ENCODE results near the gene CDCA3.
A peak's percentile ranks its signal among the peaks of the same experiment; 100 is the strongest.

The CDCA3 gene

GRCh38 chr12:6863033-6863432 is 11.9 kb upstream of the CDCA3 start:
- Histone ChIP-seq H3K27me3 (replicated peaks; ENCODE audit: control insufficient read depth, insufficient read depth, low read length) (no peaks in the 10 kb centered on the region), H3K4me1 (ENCODE audit: control insufficient read depth, insufficient read depth, low read length) (peaks cover 8% of the 10 kb centered on the region), H3K4me3 (ENCODE audit: low read length) (no peak overlapping the region), H3K9ac (ENCODE audit: low read length) (no peak overlapping the region), H3K36me3 (ENCODE audit: control insufficient read depth, insufficient read depth, low read length, severe bottlenecking) (peaks cover 78% of the 10 kb centered on the region), H3K9me3 (ENCODE audit: control insufficient read depth, low read length) (no peaks in the 10 kb centered on the region)
- DNase-seq (ENCODE audit: low read depth): no peak

GRCh38 chr12:6861391-6861790 is 10.3 kb upstream of the CDCA3 start:
- Histone ChIP-seq H3K27me3 (replicated peaks; ENCODE audit: control insufficient read depth, insufficient read depth, low read length) (no peaks in the 10 kb centered on the region), H3K4me3 (ENCODE audit: low read length) (no peak overlapping the region), H3K9me3 (ENCODE audit: control insufficient read depth, low read length) (no peaks in the 10 kb centered on the region), H3K9ac (ENCODE audit: low read length) (no peak overlapping the region), H3K4me1 (ENCODE audit: control insufficient read depth, insufficient read depth, low read length) (peaks cover 2% of the 10 kb centered on the region), H3K36me3 (ENCODE audit: control insufficient read depth, insufficient read depth, low read length, severe bottlenecking) (peaks cover 94% of the 10 kb centered on the region)
- no peak for DNase-seq (ENCODE audit: low read depth)

GRCh38 chr12:6860942-6861341 is 9.9 kb upstream of the CDCA3 start:
- Histone ChIP-seq H3K9me3 (ENCODE audit: control insufficient read depth, low read length) (no peaks in the 10 kb centered on the region), H3K36me3 (ENCODE audit: control insufficient read depth, insufficient read depth, low read length, severe bottlenecking) (peaks cover 97% of the 10 kb centered on the region), H3K4me1 (ENCODE audit: control insufficient read depth, insufficient read depth, low read length) (no peaks in the 10 kb centered on the region), H3K4me3 (ENCODE audit: low read length) (no peak overlapping the region), H3K9ac (ENCODE audit: low read length) (no peak overlapping the region), H3K27me3 (replicated peaks; ENCODE audit: control insufficient read depth, insufficient read depth, low read length) (no peaks in the 10 kb centered on the region)
- no peak for DNase-seq (ENCODE audit: low read depth)

DNA sequence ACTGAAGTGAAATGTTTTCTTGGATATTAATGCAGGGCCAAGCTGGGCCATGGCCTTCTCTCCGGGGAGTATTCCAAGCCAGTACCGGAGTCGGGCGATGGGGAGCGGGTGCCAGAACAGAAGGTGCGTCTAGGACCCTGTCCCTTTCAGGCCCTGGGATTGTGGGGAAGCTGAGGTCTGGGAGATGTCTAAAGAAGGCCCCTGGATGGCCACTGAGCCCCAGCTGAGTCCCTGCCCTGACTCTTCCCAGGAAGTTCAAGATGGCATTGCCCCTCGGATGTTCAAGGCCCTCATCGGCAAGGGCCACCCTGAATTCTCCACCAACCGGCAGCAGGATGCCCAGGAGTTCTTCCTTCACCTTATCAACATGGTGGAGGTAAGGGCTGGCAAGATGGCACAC is 9.0 kb upstream of the CDCA3 start:
- Histone ChIP-seq H3K9ac (ENCODE audit: low read length) (no peak overlapping the region), H3K4me1 (ENCODE audit: control insufficient read depth, insufficient read depth, low read length) (no peaks in the 10 kb centered on the region), H3K27me3 (replicated peaks; ENCODE audit: control insufficient read depth, insufficient read depth, low read length) (no peaks in the 10 kb centered on the region), H3K36me3 (ENCODE audit: control insufficient read depth, insufficient read depth, low read length, severe bottlenecking) (peaks cover 94% of the 10 kb centered on the region), H3K9me3 (ENCODE audit: control insufficient read depth, low read length) (no peaks in the 10 kb centered on the region), H3K4me3 (ENCODE audit: low read length) (no peak overlapping the region)
- no peak for DNase-seq (ENCODE audit: low read depth)

- Histone ChIP-seq H3K36me3 (ENCODE audit: control insufficient read depth, insufficient read depth, low read length, severe bottlenecking) (peaks cover 82% of the 10 kb centered on the region), H3K27me3 (replicated peaks; ENCODE audit: control insufficient read depth, insufficient read depth, low read length) (no peaks in the 10 kb centered on the region), H3K9ac (ENCODE audit: low read length) (no peak overlapping the region), H3K4me1 (ENCODE audit: control insufficient read depth, insufficient read depth, low read length) (peaks cover 8% of the 10 kb centered on the region), H3K9me3 (ENCODE audit: control insufficient read depth, low read length) (no peaks in the 10 kb centered on the region), H3K4me3 (ENCODE audit: low read length) (no peak overlapping the region)
- DNase-seq (ENCODE audit: low read depth): no peak
These were observed 7.7 kb upstream of the CDCA3 start for GRCh38 chr12:6858799-6859198.

DNA sequence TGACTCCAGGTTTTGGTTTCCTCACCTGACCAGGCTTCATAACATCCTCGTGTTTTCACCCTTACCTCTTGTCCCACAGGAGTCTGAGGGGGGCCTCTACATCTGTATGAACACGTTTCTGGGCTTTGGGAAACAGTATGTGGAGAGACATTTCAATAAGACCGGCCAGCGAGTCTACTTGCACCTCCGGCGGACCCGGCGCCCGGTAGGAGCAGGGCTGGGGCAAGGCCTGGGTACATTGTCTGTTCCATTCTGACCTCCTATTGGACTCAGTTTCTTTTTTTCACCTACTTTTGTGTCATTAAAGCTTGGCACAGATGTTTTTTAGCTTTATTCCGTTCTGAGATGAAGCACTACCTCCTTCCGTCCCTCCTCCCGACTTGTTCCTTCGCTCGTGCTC is 4.2 kb upstream of the CDCA3 start:
- Histone ChIP-seq H3K27me3 (replicated peaks; ENCODE audit: control insufficient read depth, insufficient read depth, low read length) (no peaks in the 10 kb centered on the region), H3K4me3 (ENCODE audit: low read length) (no peak overlapping the region), H3K36me3 (ENCODE audit: control insufficient read depth, insufficient read depth, low read length, severe bottlenecking) (peaks cover 47% of the 10 kb centered on the region), H3K4me1 (ENCODE audit: control insufficient read depth, insufficient read depth, low read length) (peaks cover 22% of the 10 kb centered on the region), H3K9me3 (ENCODE audit: control insufficient read depth, low read length) (no peaks in the 10 kb centered on the region), H3K9ac (ENCODE audit: low read length) (no peak overlapping the region)
- DNase-seq (ENCODE audit: low read depth): no peak

DNA sequence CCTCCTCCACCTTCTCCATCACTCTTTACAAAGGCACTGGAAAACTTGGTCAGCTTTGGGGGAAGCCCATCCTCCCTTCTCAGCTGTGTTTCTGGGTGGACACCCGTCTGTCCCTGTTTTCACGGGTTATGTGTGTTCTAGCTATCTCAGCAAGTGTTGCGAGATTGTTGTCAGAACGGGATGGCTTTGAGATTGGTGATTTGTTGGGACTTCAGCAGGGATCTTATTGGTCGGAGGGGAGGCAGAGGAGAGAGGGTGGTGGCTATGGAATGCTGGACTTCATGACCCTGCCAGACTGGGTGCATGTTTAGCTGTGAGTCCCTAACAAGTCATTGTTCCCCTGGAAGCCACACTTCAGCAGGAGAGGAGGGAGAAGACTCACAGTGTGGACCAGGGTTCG is 3.0 kb upstream of the CDCA3 start:
- peak overlapping the region; percentile 85 for H3K9ac ChIP-seq (ENCODE audit: low read length)
- no peak for DNase-seq (ENCODE audit: low read depth)
- H3K4me1 ChIP-seq (ENCODE audit: control insufficient read depth, insufficient read depth, low read length): peaks cover 22% of the 10 kb centered on the region
- peak overlapping the region; percentile 84 for H3K4me3 ChIP-seq (ENCODE audit: low read length)
- H3K36me3 ChIP-seq (ENCODE audit: control insufficient read depth, insufficient read depth, low read length, severe bottlenecking): peaks cover 35% of the 10 kb centered on the region
- H3K9me3 ChIP-seq (ENCODE audit: control insufficient read depth, low read length): no peaks in the 10 kb centered on the region
- H3K27me3 ChIP-seq (replicated peaks; ENCODE audit: control insufficient read depth, insufficient read depth, low read length): no peaks in the 10 kb centered on the region

DNA sequence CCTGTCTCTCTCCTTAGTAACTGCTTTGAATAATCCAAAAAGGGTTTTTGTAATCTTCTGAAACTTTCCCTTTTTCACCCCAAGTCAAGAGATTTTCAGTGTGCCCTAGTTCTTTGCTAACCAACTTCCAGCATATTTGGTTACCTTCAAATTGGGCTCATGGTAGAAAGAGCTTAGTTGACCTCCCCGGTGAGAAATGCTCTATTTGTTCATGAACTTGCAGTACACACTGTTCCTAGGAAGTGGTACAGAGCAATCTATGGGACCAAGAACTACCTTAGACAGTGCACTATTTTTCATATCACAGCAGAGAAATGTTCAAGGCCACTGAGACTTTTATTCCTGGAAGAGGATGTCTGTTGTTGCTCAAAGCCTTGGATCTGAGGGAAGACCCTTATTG is 2.5 kb upstream of the CDCA3 start:
- H3K4me1 ChIP-seq (ENCODE audit: control insufficient read depth, insufficient read depth, low read length): peaks cover 22% of the 10 kb centered on the region
- no peak for DNase-seq (ENCODE audit: low read depth)
- no peaks in the 10 kb centered on the region for H3K27me3 ChIP-seq (replicated peaks; ENCODE audit: control insufficient read depth, insufficient read depth, low read length)
- H3K36me3 ChIP-seq (ENCODE audit: control insufficient read depth, insufficient read depth, low read length, severe bottlenecking): peaks cover 31% of the 10 kb centered on the region
- peak overlapping the region; percentile 85 for H3K9ac ChIP-seq (ENCODE audit: low read length)
- H3K9me3 ChIP-seq (ENCODE audit: control insufficient read depth, low read length): no peaks in the 10 kb centered on the region
- peak overlapping the region; percentile 84 for H3K4me3 ChIP-seq (ENCODE audit: low read length)

- Histone ChIP-seq H3K9me3 (ENCODE audit: control insufficient read depth, low read length) (no peaks in the 10 kb centered on the region), H3K36me3 (ENCODE audit: control insufficient read depth, insufficient read depth, low read length, severe bottlenecking) (peaks cover 23% of the 10 kb centered on the region), H3K4me1 (ENCODE audit: control insufficient read depth, insufficient read depth, low read length) (peaks cover 22% of the 10 kb centered on the region), H3K9ac (ENCODE audit: low read length) (peak overlapping the region; percentile 85), H3K4me3 (ENCODE audit: low read length) (peak overlapping the region; percentile 84), H3K27me3 (replicated peaks; ENCODE audit: control insufficient read depth, insufficient read depth, low read length) (no peaks in the 10 kb centered on the region)
- DNase-seq (ENCODE audit: low read depth): peak; percentile 83
These were observed 1.7 kb upstream of the CDCA3 start for GRCh38 chr12:6852651-6853354.

- Histone ChIP-seq H3K36me3 (ENCODE audit: control insufficient read depth, insufficient read depth, low read length, severe bottlenecking) (peaks cover 16% of the 10 kb centered on the region), H3K4me1 (ENCODE audit: control insufficient read depth, insufficient read depth, low read length) (peaks cover 22% of the 10 kb centered on the region), H3K9me3 (ENCODE audit: control insufficient read depth, low read length) (no peaks in the 10 kb centered on the region), H3K27me3 (replicated peaks; ENCODE audit: control insufficient read depth, insufficient read depth, low read length) (no peaks in the 10 kb centered on the region), H3K9ac (ENCODE audit: low read length) (peak within 1 kb of the TSS; percentile 85), H3K4me3 (ENCODE audit: low read length) (peak within 1 kb of the TSS; percentile 84)
- peak; percentile 100 for DNase-seq (ENCODE audit: low read depth)
These were observed 1.0 kb upstream of the CDCA3 start, which contains the start of gene USP5 for GRCh38 chr12:6851921-6852650. TSS of gene USP5 (plus strand) at chr12:6852150. CDS start at chr12:6852180, 30 bp downstream.

DNA sequence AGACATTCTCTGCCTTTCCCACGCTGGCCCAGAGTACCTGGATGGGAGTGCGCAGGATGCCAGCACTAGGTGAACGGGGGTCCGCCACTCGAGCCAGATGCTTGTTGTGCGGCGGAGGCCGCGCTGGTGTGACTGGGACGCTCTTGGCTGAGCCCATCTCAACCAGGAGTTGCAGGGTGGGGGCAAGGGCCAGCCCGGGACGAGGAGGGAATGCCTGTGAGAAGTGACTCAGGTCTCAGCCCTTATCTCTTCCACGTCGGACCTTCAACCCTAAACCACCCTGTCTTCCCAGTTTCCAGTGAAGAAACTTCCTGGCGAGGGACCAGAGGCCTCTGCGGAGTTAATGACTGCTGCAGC is 312 bp downstream of the CDCA3 start:
- H3K27me3 ChIP-seq (replicated peaks; ENCODE audit: control insufficient read depth, insufficient read depth, low read length): no peaks in the 10 kb centered on the region
- peaks cover 9% of the 10 kb centered on the region for H3K36me3 ChIP-seq (ENCODE audit: control insufficient read depth, insufficient read depth, low read length, severe bottlenecking)
- H3K9ac ChIP-seq (ENCODE audit: low read length): peak overlapping the region; percentile 17
- H3K9me3 ChIP-seq (ENCODE audit: control insufficient read depth, low read length): no peaks in the 10 kb centered on the region
- no peak for DNase-seq (ENCODE audit: low read depth)
- peaks cover 22% of the 10 kb centered on the region for H3K4me1 ChIP-seq (ENCODE audit: control insufficient read depth, insufficient read depth, low read length)
- peak overlapping the region; percentile 84 for H3K4me3 ChIP-seq (ENCODE audit: low read length)
